ENCODE measurements around the gene ANO4.

The ANO4 gene

GRCh38 chr12:100794441-100795173 lies at the start of gene ANO4:
Gene ANO4 (plus strand): TSS chr12:100794776. CDS start chr12:100901786, 107,010 bp downstream.
- TF ChIP-seq CTCF (IDR thresholded peaks at IDR 0.05; ENCODE audit: low read depth, low read length): no peak
- no peak for DNase-seq (ENCODE audit: extremely low read depth, low read depth)

- no peak for DNase-seq (ENCODE audit: extremely low read depth, low read depth)
- no peak for TF ChIP-seq CTCF (IDR thresholded peaks at IDR 0.05; ENCODE audit: low read depth, low read length)
Measured at GRCh38 chr12:100745378-100746071, 49.1 kb upstream of the ANO4 start.

- DNase-seq (ENCODE audit: extremely low read depth, low read depth): no peak
Measured at GRCh38 chr12:100752841-100753240, 41.7 kb upstream of the ANO4 start.

GRCh38 chr12:100753837-100754236 lies 40.7 kb upstream of the ANO4 start:
- no peak for DNase-seq (ENCODE audit: extremely low read depth, low read depth)

More at GRCh38 chr12:100752841-100753240, 41.7 kb upstream of the ANO4 start:
- no peak for TF ChIP-seq CTCF (IDR thresholded peaks at IDR 0.05; ENCODE audit: low read depth, low read length)

GRCh38 chr12:100755186-100755585 lies 39.4 kb upstream of the ANO4 start:
- no peak for TF ChIP-seq CTCF (IDR thresholded peaks at IDR 0.05; ENCODE audit: low read depth, low read length)
- no peak for DNase-seq (ENCODE audit: extremely low read depth, low read depth)

More at GRCh38 chr12:100753837-100754236, 40.7 kb upstream of the ANO4 start:
- TF ChIP-seq CTCF (IDR thresholded peaks at IDR 0.05; ENCODE audit: low read depth, low read length): no peak

GRCh38 chr12:100758083-100758482 lies 36.5 kb upstream of the ANO4 start:
- no peak for DNase-seq (ENCODE audit: extremely low read depth, low read depth)
- no peak for TF ChIP-seq CTCF (IDR thresholded peaks at IDR 0.05; ENCODE audit: low read depth, low read length)

GRCh38 chr12:100767371-100767770 lies 27.2 kb upstream of the ANO4 start:
- no peak for TF ChIP-seq CTCF (IDR thresholded peaks at IDR 0.05; ENCODE audit: low read depth, low read length)

More at GRCh38 chr12:100767371-100767770, 27.2 kb upstream of the ANO4 start:
- no peak for DNase-seq (ENCODE audit: extremely low read depth, low read depth)

Data from AG09319 (cell line).